H9 (cell line): ENCODE measurements around the gene TEX54. TPM values are rescaled to one million over a fixed set of nuclear protein-coding genes. Genes with fewer than 3 reads are reported as not detected.
A peak's percentile ranks its signal among the peaks of the same experiment; 100 is the strongest.

Source experiments
- DNase-seq: peaks from one replicate; pipeline ENCODE4 v3.0.0-alpha.2; 2017
- H2AFZ ChIP-seq: one replicate; pipeline ENCODE4 v1.6.1; 2013; ENCODE audit warnings: mild to moderate bottlenecking, low read length, control low read depth, moderate library complexity
- H2AK5ac ChIP-seq: 2 replicates; pipeline ENCODE4 v1.6.1; 2013; ENCODE audit warnings: low read length, control low read depth, mixed read lengths; ENCODE audit not compliant: insufficient read length
- H2BK120ac ChIP-seq: one replicate; pipeline ENCODE4 v1.6.1; 2013; ENCODE audit warnings: low read depth, mild to moderate bottlenecking, low read length, control low read depth, inconsistent platforms; ENCODE audit not compliant: poor library complexity, severe bottlenecking
- H2BK12ac ChIP-seq: 2 replicates; pipeline ENCODE4 v1.6.1; 2013; ENCODE audit warnings: low read length, control low read depth, mixed read lengths, low read depth; ENCODE audit not compliant: insufficient read length
- H2BK15ac ChIP-seq: 2 replicates; pipeline ENCODE4 v1.6.1; 2013; ENCODE audit warnings: low read depth, low read length, control low read depth
- H2BK20ac ChIP-seq: one replicate; pipeline ENCODE4 v1.6.1; 2013; ENCODE audit warnings: low read depth, mild to moderate bottlenecking, low read length, control low read depth, inconsistent platforms; ENCODE audit not compliant: poor library complexity, severe bottlenecking
- H2BK5ac ChIP-seq: 2 replicates; pipeline ENCODE4 v1.6.1; 2013; ENCODE audit warnings: low read length, control low read depth, mixed read lengths; ENCODE audit not compliant: insufficient read length
- H3K14ac ChIP-seq: 2 replicates; pipeline ENCODE4 v1.6.1; 2013; ENCODE audit warnings: low read length, control low read depth; ENCODE audit not compliant: insufficient read depth
- H3K18ac ChIP-seq: 2 replicates; pipeline ENCODE4 v1.6.1; 2013; ENCODE audit warnings: low read depth, mild to moderate bottlenecking, mixed read lengths, low read length, control low read depth; ENCODE audit not compliant: insufficient read length
- H3K23ac ChIP-seq: 2 replicates; pipeline ENCODE4 v1.6.1; 2013; ENCODE audit warnings: low read length, control low read depth, mixed read lengths, low read depth; ENCODE audit not compliant: insufficient read length
- H3K23me2 ChIP-seq: 2 replicates; pipeline ENCODE4 v1.6.1; 2013; ENCODE audit warnings: low read depth, mild to moderate bottlenecking, mixed read lengths, low read length, control low read depth; ENCODE audit not compliant: insufficient read length, poor library complexity, severe bottlenecking
- H3K27ac ChIP-seq: 2 replicates; pipeline ENCODE4 v1.5.1; 2013; ENCODE audit warnings: low read length, control low read depth, mixed read lengths, low read depth; ENCODE audit not compliant: insufficient read length
- H3K27me3 ChIP-seq: 2 replicates; pipeline ENCODE4 v1.6.1; 2013; ENCODE audit warnings: low read length, control low read depth, inconsistent platforms; ENCODE audit not compliant: insufficient read depth
- H3K4ac ChIP-seq: 2 replicates; pipeline ENCODE4 v1.6.1; 2013; ENCODE audit warnings: low read depth, mild to moderate bottlenecking, control low read depth, inconsistent platforms, low read length, moderate library complexity
- H3K4me1 ChIP-seq: 2 replicates; pipeline ENCODE4 v1.6.1; 2013; ENCODE audit warnings: low read length, control low read depth, inconsistent platforms; ENCODE audit not compliant: insufficient read depth
- H3K4me2 ChIP-seq: 2 replicates; pipeline ENCODE4 v1.6.1; 2013; ENCODE audit warnings: low read length, control low read depth, mixed read lengths; ENCODE audit not compliant: insufficient read length, insufficient read depth
- H3K56ac ChIP-seq: 2 replicates; pipeline ENCODE4 v1.6.1; 2013; ENCODE audit warnings: low read depth, mild to moderate bottlenecking, mixed read lengths, low read length, control low read depth; ENCODE audit not compliant: insufficient read length
- H3K79me1 ChIP-seq: 2 replicates; pipeline ENCODE4 v1.6.1; 2013; ENCODE audit warnings: low read depth, mild to moderate bottlenecking, moderate library complexity, low read length, control low read depth, inconsistent platforms; ENCODE audit not compliant: insufficient read depth, poor library complexity, severe bottlenecking
- H3K79me2 ChIP-seq: 2 replicates; pipeline ENCODE4 v1.6.1; 2013; ENCODE audit warnings: low read length, control low read depth, inconsistent platforms; ENCODE audit not compliant: insufficient read depth
- H3K9ac ChIP-seq: 2 replicates; pipeline ENCODE4 v1.6.1; 2013; ENCODE audit warnings: low read length, control low read depth, mixed read lengths; ENCODE audit not compliant: insufficient read length; ENCODE audit errors: extremely low read depth
- H3K9me3 ChIP-seq: one replicate; pipeline ENCODE4 v1.6.1; 2013; ENCODE audit warnings: low read depth, low read length, inconsistent platforms; ENCODE audit not compliant: control insufficient read depth
- H3T11ph ChIP-seq: one replicate; pipeline ENCODE4 v1.6.1; 2013; ENCODE audit warnings: mild to moderate bottlenecking, low read length, control low read depth, inconsistent platforms
- H4K20me1 ChIP-seq: one replicate; pipeline ENCODE4 v1.6.1; 2013; ENCODE audit not compliant: control insufficient read depth, insufficient read length, insufficient read depth
- H4K5ac ChIP-seq: 2 replicates; pipeline ENCODE4 v1.6.1; 2013; ENCODE audit warnings: low read depth, mild to moderate bottlenecking, mixed read lengths, low read length, control low read depth; ENCODE audit not compliant: insufficient read length
- H4K8ac ChIP-seq: replicated peaks from 2 replicates; pipeline ENCODE4 v1.6.1; 2013; ENCODE audit warnings: low read length, control low read depth, mixed read lengths, low read depth; ENCODE audit not compliant: insufficient read length
- H4K91ac ChIP-seq: 2 replicates; pipeline ENCODE4 v1.6.1; 2013; ENCODE audit warnings: low read depth, mild to moderate bottlenecking, moderate library complexity, mixed read lengths, low read length, control low read depth; ENCODE audit not compliant: insufficient read length
- H3K27ac Mint-ChIP-seq, 3 experiments: 2 replicates in 2 of 3; 3 replicates in 1 of 3; pipeline ENCODE4 v1.8.0; 2020 to 2021; ENCODE audit warnings: mixed read lengths in 3 of 3, mild to moderate bottlenecking in 1 of 3, moderate library complexity in 1 of 3
- H3K27me3 Mint-ChIP-seq: 2 replicates; pipeline ENCODE4 v1.8.0; 2021; ENCODE audit warnings: low read depth, mild to moderate bottlenecking, moderate library complexity, mixed read lengths
- H3K36me3 Mint-ChIP-seq, 3 experiments: 2 replicates in 2 of 3; 3 replicates in 1 of 3; pipeline ENCODE4 v1.8.0; 2020 to 2021; ENCODE audit warnings: low read depth in 3 of 3, mixed read lengths in 3 of 3; ENCODE audit not compliant: insufficient read depth in 1 of 3
- H3K4me1 Mint-ChIP-seq, 2 experiments: 2 replicates each; pipeline ENCODE4 v1.8.0; 2020; ENCODE audit warnings: mixed read lengths in 2 of 2
- H3K4me3 Mint-ChIP-seq, 2 experiments: 2 replicates in 1 of 2; 3 replicates in 1 of 2; pipeline ENCODE4 v1.8.0; 2020 to 2021; ENCODE audit warnings: mild to moderate bottlenecking in 2 of 2, mixed read lengths in 2 of 2, moderate library complexity in 1 of 2
- H3K9me3 Mint-ChIP-seq, 2 experiments: 2 replicates in 1 of 2; 3 replicates in 1 of 2; pipeline ENCODE4 v1.8.0; 2020; ENCODE audit warnings: mild to moderate bottlenecking in 2 of 2, mixed read lengths in 2 of 2, moderate library complexity in 1 of 2
- CTCF ChIP-seq: fragments of 200-600 bp; sonication (generic); conservative IDR thresholded peaks from 3 replicates; pipeline ENCODE4 v1.8.0; 2021; ENCODE audit warnings: antibody characterized with exemption, mild to moderate bottlenecking
- WGBS: extraction: QIAGEN DNeasy Blood & Tissue Kit; methylation state at CpG from one replicate; pipeline ENCODE4 v1.1.7; 2013; ENCODE audit warnings: missing lambda C conversion rate, low lambda C conversion rate, mixed read lengths; ENCODE audit not compliant: insufficient read length; ENCODE audit errors: extremely low coverage; 5-methylcytosine and 5-hydroxymethylcytosine counted together
- total RNA-seq: library from RNA; stranded (reverse); gene quantifications from 2 replicates; pipeline ENCODE4 v1.2.1, GENCODE V29; 2021

The TEX54 gene
- total RNA-seq, 1 experiment from 2014 or later = 1.2 TPM

GRCh38 chr11:62810748-62811147 lies 21.9 kb downstream of the TEX54 start:
- Histone ChIP-seq H2AK5ac (no peak overlapping the region), H3K4me2 (no peak overlapping the region), H2BK12ac (no peak overlapping the region), H4K20me1 (no peaks in the 10 kb centered on the region), H2AFZ (no peak overlapping the region), H3K9ac (no peak overlapping the region), H3K56ac (no peak overlapping the region), H3T11ph (no peak overlapping the region), H3K18ac (no peak overlapping the region), H3K23me2 (peaks cover under 1% of the 10 kb centered on the region), H2BK5ac (no peak overlapping the region), H3K4ac (no peak overlapping the region), H2BK20ac (no peak overlapping the region), H3K4me1 (no peaks in the 10 kb centered on the region), H2BK15ac (no peak overlapping the region), H4K91ac (no peak overlapping the region), H3K27me3 (no peaks in the 10 kb centered on the region), H4K8ac (no peak overlapping the region), H4K5ac (no peak overlapping the region), H3K14ac (no peak overlapping the region), H3K9me3 (no peaks in the 10 kb centered on the region), H3K79me2 (no peaks in the 10 kb centered on the region), H3K23ac (no peak overlapping the region), H3K79me1 (no peaks in the 10 kb centered on the region), H3K27ac (no peak overlapping the region), H2BK120ac (no peak overlapping the region)
- no peak for DNase-seq
- Mint-ChIP-seq H3K4me1 (peaks cover 9% of the 10 kb centered on the region in 2 experiments), H3K9me3 (no peaks in the 10 kb centered on the region), H3K4me3 (no peak overlapping the region), H3K36me3 (peaks cover 0 to 5% (median under 1%) of the 10 kb centered on the region in 3 experiments; a peak in 3 of 7 replicates), H3K27ac (peak overlapping the region in 1 of 3 experiments; percentile 29; a peak in 3 of 7 replicates), H3K27me3 (no peaks in the 10 kb centered on the region)
- no CpG with 5 or more reads among the region's 1 CpG for WGBS
- TF ChIP-seq CTCF = no peak
